Right atrium auricular region (tissue), 2 donors: Measurements from ENCODE around the gene ALAD. TPM values are rescaled to one million over a fixed set of nuclear protein-coding genes. Genes with fewer than 3 reads are reported as not detected.

ENCODE experiments used
- DNase-seq: peaks from one replicate; pipeline ENCODE4 v3.0.0-alpha.2; 2019; ENCODE audit warnings: low spot score
- H3K27ac ChIP-seq, 2 donors: fragments of 200-600 bp; sonication (generic); 1 replicate in 1 of 2; 2 replicates in 1 of 2; pipeline ENCODE4 v1.5.1; 2016 to 2019
- H3K27me3 ChIP-seq, 2 donors: fragments of 200-600 bp; sonication (generic); one replicate each; pipeline versions ENCODE4 v1.5.1 to v1.6.0; 2017 to 2019
- H3K36me3 ChIP-seq: fragments of 200-600 bp; sonication (generic); one replicate; pipeline ENCODE4 v1.5.1; 2016
- H3K4me1 ChIP-seq, 2 donors: fragments of 200-600 bp; sonication (generic); one replicate each; pipeline versions ENCODE4 v1.5.1 to v1.6.0; 2017 to 2019
- H3K4me3 ChIP-seq, 2 donors: fragments of 200-600 bp; sonication (generic); 1 replicate in 1 of 2; 2 replicates in 1 of 2; pipeline ENCODE4 v1.5.1; 2017 to 2019; ENCODE audit warnings: mild to moderate bottlenecking in 1 of 2, moderate library complexity in 1 of 2
- H3K9me3 ChIP-seq, 2 donors: fragments of 200-600 bp; sonication (generic); one replicate each; pipeline ENCODE4 v1.5.1; 2019
- CTCF ChIP-seq, 2 donors: fragments of 200-600 bp; sonication (generic); IDR thresholded peaks; one replicate each; pipeline ENCODE4 v1.5.1; 2019; ENCODE audit warnings: antibody characterized with exemption in 2 of 2
- total RNA-seq, 2 donors: library from RNA; depleted of rRNA; stranded (reverse); fragments of >200 nt; gene quantifications; one replicate each; pipeline ENCODE4 v1.1.0, GENCODE V29; 2016

The ALAD gene
- total RNA-seq, 2 donors from 2014 or later, result 16.2 to 17.8 TPM

DNA sequence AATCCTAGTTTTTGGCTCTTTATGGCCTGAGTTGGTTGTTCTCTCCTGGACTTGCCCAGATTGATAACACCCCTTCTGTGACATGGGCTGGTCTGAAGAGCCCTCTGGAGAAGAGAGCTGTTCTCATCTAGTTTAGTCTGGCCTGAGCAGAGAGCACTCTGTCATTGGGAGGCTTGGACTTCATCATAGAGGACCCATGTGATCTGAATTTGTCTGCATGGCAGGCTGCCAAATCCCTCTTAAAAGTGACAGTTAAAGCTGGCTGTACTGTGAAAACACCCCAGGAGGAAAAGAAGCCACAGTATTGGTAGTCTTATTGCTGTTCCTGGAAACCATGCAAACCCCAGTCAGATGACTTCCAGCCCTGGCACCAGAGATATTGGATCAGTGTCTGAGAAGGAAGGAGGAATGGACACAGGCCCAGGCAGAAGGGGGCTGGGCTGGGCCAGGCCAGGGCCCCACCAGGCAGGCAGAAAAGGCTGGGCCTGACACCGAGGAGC lies 57.3 kb downstream of the ALAD start:
- no peak overlapping the region for H3K4me3 ChIP-seq
- H3K27me3 ChIP-seq, result no peaks in the 10 kb centered on the region
- H3K4me1 ChIP-seq, result peaks cover 0 to 16% of the 10 kb centered on the region in 2 donors
- peak overlapping the region; percentile 76 to 84 for H3K27ac ChIP-seq
- H3K36me3 ChIP-seq, result no peaks in the 10 kb centered on the region
- no peaks in the 10 kb centered on the region for H3K9me3 ChIP-seq
- peak; percentile 92 for DNase-seq
- TF ChIP-seq CTCF (IDR thresholded peaks at IDR 0.05), result no peak

GRCh38 chr9:113341712-113342410 lies 59.2 kb downstream of the ALAD start:
- no peaks in the 10 kb centered on the region for H3K9me3 ChIP-seq
- no peak for TF ChIP-seq CTCF (IDR thresholded peaks at IDR 0.05)
- peaks cover 0 to 16% of the 10 kb centered on the region in 2 donors for H3K4me1 ChIP-seq
- no peaks in the 10 kb centered on the region for H3K27me3 ChIP-seq
- no peaks in the 10 kb centered on the region for H3K36me3 ChIP-seq
- DNase-seq, result no peak
- no peak overlapping the region for H3K27ac ChIP-seq
- no peak overlapping the region for H3K4me3 ChIP-seq

GRCh38 chr9:113340011-113340699 lies 60.9 kb downstream of the ALAD start, which contains the start of gene WDR31:
Gene WDR31, minus strand, starts transcription at chr9:113340275. Its CDS starts 8,253 bp downstream, at chr9:113332022.
- peak; percentile 89 for DNase-seq
- peak within 1 kb of the TSS; percentile 79 to 84 for H3K27ac ChIP-seq
- TF ChIP-seq CTCF (IDR thresholded peaks at IDR 0.05), result no peak

GRCh38 chr9:113337714-113338113 lies 63.4 kb downstream of the ALAD start:
- TF ChIP-seq CTCF (IDR thresholded peaks at IDR 0.05), result no peak
- Histone ChIP-seq H3K36me3 (no peaks in the 10 kb centered on the region), H3K27ac (no peak overlapping the region), H3K27me3 (no peaks in the 10 kb centered on the region), H3K9me3 (no peaks in the 10 kb centered on the region), H3K4me3 (no peak overlapping the region), H3K4me1 (peaks cover 0 to 16% of the 10 kb centered on the region in 2 donors)
- DNase-seq, result no peak

More at GRCh38 chr9:113340011-113340699, 60.9 kb downstream of the ALAD start, which contains the start of gene WDR31:
- H3K9me3 ChIP-seq, result no peaks in the 10 kb centered on the region
- no peaks in the 10 kb centered on the region for H3K27me3 ChIP-seq
- H3K36me3 ChIP-seq, result no peaks in the 10 kb centered on the region
- H3K4me3 ChIP-seq, result peak within 1 kb of the TSS; percentile 60 to 80
- peaks cover 0 to 16% of the 10 kb centered on the region in 2 donors for H3K4me1 ChIP-seq

Other genes with a start within 250 kb of the ALAD start
- gene FKBP15, start 180.0 kb downstream of the ALAD start, total RNA-seq, result 10 to 100 TPM; 14.7 to 16.6 TPM
- gene SLC31A1, start 179.7 kb downstream of the ALAD start, total RNA-seq, result 10 to 100 TPM; 10.0 to 11.1 TPM
- gene CDC26, start 125.7 kb downstream of the ALAD start, total RNA-seq, result 10 to 100 TPM; 31.7 to 42.6 TPM
- 10 to 100 TPM in 1 of 2 donors, 1 to 10 TPM in 1; 8.7 to 11.1 TPM for gene PRPF4, start 125.6 kb downstream of the ALAD start, total RNA-seq
- gene RNF183, start 97.9 kb downstream of the ALAD start, total RNA-seq, result not detected
- 1 to 10 TPM; 2.3 to 4.6 TPM for gene WDR31, start 61.0 kb downstream of the ALAD start, total RNA-seq
- gene BSPRY, start 51.7 kb downstream of the ALAD start, total RNA-seq, result 1 to 10 TPM in 1 of 2 donors, under 1 TPM in 1; 0.48 to 3.8 TPM
- 10 to 100 TPM; 20.0 to 25.6 TPM for gene HDHD3, start 24.3 kb downstream of the ALAD start, total RNA-seq
- 10 to 100 TPM; 17.9 to 21.5 TPM for gene POLE3, start 9.4 kb upstream of the ALAD start, total RNA-seq
- not detected for gene C9orf43, start 9.5 kb upstream of the ALAD start, total RNA-seq
- 100 to 1,000 TPM; 112 to 184 TPM for gene RGS3, start 62.4 kb upstream of the ALAD start, total RNA-seq